Medulla oblongata (tissue), 1 donor: ENCODE data around the gene SERP2.

Source experiments
- DNase-seq: peaks from one replicate; pipeline ENCODE4 v3.0.0-alpha.2; 2015; ENCODE audit errors: extremely low spot score

The SERP2 gene

DNA sequence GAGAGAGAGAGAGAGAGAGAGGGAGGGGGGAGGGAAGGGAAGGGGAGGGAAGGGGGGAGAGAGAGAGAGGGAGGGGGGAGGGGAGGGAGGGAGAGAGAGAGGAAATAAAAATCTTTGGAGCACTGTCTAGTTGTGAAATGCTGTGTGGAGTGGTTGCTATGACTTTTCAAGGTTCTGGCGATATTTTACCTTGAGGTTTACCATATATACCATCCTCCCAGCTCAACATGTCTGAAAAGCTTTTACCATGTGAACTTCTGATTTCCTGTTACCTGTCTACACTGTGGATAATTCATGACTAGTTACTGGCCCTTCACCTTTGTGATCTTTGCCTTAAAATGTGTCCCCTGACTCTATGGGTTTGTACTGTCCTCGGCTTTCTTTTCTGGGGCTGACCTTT is 38.2 kb downstream of the SERP2 start:
- no peak for DNase-seq

DNA sequence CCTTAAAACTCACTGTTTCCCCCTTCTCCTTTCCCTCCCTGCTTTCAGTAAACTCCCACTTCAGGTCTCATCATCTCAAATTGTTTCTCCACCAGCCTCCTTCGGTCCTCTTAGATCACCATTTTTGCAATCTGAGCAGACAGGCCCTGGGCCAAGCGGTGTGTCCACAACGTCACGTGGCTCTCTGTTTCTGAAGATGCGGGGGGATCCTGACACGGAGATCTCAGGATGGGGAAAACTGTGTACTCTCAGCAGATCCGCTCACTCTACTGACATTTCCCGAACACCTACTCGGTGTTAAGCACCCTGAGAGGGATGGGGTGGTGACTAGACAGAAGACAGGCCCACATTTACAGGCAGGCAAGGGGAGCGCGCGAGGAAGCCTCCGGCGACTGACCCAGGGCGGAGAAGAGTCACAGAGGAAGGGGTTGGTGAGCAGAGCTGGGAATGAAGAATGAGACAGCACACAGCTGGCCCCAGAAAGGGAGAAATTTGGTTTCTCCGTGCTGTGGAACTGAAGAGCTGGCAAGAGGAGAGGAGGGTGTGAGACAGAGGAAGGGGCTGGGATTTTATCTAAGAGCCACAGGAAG is 38.8 kb downstream of the SERP2 start:
- no peak for DNase-seq

DNA sequence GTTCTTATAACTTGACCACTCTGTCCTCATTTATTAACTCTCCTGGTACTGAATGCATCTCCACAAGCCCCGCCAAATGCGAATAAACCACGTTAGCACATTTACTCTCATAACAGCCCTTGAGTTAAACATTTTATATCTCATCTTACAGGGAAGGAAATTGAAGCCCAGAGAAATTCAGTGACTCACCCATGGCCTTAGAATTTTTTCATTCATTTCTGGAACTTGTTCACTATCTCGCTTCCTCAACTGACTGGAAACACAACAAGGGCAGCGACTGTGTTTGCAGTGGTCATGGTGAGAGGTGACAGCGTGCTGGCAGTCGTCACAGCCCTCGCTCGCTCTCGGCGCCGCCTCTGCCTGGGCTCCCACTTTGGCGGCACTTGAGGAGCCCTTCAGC is 39.5 kb downstream of the SERP2 start:
- no peak for DNase-seq

DNA sequence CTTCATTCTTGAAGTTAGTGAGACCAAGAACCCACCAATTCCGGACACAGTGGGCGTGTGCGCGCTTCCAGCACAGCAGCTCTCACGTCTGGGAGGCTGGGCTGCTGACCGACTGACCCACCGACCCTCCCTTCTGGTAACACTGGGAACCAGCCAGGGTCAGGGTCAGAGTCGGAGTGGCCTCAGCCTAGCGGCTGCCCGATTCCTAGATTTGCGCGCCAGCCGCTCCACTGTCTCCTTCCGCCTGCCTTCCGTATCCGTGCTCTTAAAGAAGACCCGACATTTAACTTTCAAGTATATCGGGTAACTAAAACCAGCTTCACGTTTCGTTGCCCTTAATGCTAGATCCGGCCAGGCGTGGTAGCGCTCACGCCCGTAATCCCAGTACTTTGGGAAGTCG is 41.1 kb downstream of the SERP2 start:
- no peak for DNase-seq

DNA sequence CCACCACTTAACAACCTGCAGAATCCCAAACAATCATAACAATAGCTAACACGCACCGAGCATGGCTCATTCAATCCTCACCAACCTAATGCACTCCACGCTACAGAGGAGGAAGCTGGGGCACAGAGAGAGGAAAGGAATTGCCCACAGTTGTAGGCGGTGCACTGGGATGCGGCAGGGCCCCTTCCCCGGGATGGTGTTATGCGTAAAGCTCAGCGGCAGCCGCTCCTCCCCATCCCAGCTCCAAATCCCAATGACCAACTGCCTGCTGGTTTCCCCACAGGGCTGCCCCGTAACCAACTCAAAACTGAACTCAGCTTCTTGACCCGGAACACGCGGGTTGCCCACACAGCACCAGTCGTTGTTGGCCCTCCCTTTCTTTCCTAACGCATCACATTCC is 42.2 kb downstream of the SERP2 start:
- no peak for DNase-seq

DNA sequence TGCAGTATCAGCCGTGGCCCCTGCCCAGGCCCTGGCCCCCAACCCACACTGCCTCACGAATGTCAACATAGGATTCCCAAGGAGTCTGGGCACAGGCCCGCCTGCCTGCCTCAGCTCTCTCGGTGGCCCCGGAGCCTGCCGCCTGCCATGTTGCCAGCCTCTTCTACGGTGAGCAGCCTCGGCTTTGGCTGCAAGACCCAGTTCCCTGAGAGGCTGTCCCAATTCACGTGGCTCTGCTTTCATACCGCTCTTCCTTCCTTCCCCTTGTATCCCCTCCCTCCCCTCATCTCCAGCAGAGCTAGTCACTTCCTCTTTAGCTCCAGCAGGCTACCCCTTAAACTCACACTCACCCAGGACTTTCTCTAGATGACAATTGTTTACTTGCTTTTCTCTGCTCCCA is 42.7 kb downstream of the SERP2 start:
- DNase-seq = peak; percentile 54

DNA sequence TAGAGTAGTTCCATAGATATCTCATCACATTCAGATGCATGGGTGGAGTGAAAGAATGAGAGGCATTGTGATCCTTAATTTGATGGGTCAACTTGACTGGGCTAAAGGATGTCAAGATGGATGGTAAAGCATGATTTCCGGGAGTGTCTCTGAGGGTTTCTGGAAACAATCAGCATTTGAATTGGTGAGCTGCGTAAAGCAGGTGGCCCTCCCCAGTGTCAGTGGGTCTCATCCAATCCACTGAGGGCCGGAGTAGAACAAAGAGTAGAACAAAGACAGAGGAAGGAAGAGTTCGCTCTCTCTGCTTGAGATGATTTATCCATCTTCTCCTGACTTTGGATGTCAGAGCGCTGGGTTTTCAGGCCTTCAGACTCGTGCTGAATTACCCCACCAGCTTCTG is 43.1 kb downstream of the SERP2 start:
- no peak for DNase-seq

DNA sequence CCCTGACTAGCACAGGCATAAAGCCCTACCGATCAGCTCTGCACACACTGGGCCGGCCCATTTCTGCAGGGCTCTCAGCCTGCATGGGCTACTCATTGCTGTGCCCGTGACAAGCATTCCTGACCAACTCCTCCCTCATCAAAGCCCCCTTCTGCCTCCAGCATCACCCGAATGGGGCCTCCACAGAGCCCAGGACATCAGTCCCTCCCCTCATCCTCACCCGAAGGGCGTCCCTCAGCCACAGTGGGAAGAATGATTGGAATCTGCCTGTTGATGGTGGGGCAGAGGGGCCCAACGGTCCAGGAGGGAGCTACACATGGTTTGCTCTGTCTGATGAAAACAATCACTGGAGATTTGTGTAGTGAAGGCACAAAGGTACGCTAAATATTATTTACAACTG is 43.8 kb downstream of the SERP2 start:
- no peak for DNase-seq

DNA sequence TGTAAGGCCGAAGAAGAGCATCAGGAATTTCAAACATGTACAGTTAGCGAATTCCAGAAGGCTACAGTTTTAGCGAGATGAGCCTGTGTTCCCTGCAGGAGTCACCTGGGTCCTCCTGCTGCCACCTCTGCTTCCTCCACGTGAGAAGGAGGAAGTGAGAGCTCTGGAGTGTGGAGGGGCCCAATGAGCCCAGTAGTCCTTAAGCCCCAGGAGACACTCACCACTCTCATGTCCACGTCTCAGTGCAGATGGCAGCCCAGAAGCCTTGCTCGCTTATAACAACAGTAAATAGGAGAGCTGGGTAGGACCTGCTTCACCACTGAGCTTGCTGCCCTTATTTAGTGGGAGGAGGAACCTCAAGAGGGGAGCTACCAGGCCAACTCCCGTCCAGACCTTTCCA is 44.3 kb downstream of the SERP2 start:
- no peak for DNase-seq

DNA sequence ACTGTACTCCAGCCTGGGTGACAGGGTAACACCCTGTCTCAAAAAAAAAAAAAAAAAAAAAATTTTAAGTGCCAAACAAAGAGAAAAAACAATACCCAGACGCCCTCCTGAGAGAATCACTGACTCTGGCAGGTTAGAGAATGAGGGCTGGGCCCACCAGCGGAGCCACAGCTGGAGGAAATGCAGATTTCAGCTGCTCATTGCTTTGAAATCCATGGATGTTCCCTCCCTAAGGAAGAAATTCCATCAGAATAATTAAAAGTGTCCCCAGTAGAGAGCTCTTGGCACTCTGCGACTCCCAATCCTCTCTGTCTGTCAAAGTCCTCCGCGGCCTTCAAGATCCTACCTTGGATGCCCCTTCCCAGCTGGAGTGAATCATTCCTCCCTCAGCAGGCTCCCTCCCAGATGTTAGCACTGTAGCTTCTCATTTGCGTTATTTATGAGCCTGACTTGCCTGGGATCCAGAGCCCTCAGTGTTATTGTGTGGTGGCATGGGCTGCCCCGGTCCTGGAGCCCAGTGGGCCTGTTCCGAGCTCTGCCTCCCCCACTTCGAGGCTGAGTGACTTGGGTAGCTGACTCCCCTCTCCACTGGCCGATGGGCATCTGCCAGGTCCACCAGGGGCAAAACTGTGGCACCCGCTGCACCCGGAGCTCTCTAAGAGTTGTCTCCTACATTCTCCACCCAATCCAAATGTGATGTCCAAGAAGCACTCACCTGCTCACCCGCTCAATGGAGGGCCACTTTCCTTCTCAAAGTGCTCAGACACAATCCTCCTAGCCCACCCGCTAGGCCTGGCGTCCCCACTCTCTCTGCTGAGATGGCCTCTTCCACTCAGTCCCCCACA is 47.0 kb downstream of the SERP2 start:
- DNase-seq = no peak

DNA sequence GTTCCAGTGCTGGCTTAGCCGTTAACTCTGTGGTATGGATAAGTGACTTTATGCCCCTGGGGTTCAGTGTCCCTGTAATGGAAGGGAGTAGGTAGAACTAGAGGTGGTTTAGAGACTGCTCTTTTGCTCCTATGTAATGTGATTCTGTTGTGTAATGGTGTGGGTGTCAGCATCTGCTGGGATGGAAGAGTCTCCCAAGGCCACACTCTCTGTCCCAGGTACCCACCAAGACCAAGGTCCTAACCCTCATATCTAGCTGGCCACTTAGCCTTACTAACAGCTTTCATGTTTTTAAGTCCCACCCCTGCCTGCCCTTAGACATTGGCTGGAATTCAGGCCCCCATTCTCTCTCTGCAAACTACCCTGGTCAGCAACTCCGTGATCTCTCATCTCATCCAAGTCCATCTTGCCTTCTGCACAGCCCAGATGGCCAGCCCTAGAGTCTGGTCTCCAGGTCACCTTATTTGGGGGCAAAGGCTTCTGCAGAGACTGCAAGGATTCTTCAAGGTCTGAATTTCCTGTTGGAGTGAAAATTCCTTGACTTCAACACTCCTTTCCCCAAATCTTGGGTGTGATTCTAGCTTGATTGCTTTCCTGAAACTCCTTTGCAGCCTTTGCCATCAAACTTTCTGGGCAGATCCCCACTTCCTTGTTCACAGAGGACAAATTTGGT is 48.4 kb downstream of the SERP2 start:
- DNase-seq = no peak

DNA sequence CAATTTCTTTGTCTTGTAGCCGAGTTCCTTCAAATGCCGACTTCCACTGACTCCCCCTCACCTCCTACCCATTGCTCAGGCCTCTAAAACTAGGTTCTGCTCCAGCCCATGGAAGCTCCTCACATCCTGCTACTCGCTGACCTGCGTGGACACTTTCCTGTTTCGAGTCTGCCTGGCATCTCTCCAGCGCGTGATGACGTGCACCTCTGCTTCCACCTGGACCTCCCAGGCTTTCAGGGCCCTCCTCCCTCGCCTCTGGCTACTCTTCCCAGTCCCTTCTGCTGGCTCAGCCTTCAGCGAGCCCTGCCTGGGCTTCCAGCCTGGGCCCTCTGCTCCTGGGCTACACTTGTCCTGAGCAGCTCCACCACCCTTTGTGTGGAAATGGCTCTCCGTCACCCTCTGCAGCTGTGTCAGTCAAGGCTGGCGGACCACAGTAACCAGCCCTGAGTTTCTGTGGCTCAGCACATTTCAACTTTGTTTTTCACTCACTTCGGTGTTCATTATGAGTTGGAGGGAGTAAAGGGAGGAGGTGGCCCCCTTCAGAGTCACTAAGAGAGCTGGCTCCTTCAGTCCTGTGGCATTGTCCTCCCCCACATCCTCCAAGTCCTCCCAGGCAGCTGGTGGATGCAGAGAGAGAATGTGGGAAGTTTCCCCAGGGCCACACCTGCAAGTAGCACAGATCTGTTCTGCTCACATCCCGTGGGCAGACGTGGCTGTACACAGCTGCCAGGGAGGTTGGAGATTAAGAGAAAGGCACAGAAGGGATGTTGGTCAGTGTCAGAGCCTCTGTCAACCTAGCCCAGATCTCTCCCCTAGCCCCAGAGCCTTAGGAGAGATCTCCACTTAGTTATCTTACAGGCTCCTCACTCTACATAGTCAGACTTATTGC is 49.4 kb downstream of the SERP2 start:
- DNase-seq = no peak

DNA sequence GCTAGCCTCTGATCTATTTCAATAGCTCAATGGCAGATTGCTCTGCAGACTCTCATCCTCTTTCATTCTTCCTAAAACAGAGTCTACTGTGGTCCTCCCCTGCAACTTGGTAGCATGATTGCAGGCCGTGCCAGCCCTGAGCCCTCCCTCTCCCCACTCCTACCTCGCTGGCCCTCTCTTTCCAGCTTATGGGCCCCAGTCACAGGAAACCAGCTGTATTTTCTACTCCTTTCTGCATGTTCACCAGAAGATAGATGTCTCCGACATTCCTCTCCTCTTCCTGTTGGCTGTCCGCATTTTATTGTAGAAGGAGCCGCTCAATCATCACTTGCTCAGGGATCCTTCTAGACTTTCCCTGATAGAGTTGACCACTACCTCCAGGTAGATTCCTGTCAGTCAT is 50.2 kb downstream of the SERP2 start:
- DNase-seq = no peak

DNA sequence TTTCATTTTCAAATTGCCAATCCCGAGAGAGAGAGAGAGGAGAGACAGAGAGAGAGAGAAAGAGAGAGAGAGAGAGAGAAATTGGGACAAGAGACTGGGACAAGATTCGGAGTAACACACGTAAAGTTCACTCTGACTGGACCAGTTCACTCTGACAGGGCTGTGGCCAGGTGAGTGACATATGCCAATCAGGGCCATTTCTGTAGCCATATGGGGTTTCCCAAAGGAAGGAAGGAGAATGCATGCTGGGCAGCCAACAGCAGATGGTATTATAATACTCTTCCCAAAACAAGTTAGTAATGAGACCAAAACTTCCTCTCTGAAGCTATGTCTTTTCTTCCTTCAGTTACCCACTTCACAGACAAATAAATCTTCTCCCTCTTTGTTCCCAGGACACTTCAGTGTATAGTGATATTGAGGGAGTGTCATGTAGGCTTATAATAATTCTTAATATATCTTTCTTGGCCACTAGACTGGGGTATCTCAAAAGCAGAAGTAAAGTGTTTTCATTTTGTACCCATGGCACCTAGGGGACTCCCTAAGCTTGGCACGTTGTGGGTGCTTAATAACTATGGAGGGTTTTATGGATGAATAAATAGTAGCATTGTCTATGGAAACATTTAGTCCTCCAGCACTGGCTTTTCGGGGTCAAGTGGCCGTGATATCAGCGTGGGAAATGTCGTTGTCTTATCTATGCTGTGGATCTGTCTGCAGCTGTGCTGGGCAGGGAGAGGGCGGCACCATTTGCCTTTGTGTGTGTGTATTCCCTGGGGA is 51.6 kb downstream of the SERP2 start:
- no peak for DNase-seq

DNA sequence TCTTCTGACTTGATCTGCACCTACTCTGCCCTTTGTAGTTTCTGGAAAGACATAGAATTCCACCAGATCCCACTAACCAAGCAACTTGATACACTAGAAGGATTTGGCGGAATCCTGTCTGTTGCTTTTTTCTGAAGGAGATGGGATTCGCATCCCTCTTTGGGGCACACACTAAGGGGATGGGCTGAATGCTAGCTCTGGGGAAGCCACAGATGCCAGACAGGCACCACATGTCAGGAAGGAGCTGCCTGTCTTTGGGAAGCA is 52.1 kb downstream of the SERP2 start:
- no peak for DNase-seq

DNA sequence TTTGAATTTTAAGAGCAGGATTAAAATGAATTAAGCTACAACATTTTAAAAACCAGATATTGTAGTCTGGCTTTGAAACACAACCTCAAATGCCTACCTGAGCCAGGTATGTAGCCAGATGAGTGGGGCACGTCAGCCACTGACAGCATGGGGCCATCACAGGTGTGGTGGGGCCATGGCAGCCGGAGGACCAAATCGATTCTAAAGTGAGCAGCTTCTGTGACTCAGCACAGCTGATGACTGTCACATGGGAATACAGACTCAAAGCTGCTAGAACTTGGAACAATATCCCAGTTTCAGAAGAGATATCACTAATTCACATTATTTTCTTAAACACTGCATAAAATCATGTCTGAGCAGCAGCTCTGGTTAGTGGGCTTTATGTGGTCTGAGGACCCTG is 52.8 kb downstream of the SERP2 start:
- no peak for DNase-seq

DNA sequence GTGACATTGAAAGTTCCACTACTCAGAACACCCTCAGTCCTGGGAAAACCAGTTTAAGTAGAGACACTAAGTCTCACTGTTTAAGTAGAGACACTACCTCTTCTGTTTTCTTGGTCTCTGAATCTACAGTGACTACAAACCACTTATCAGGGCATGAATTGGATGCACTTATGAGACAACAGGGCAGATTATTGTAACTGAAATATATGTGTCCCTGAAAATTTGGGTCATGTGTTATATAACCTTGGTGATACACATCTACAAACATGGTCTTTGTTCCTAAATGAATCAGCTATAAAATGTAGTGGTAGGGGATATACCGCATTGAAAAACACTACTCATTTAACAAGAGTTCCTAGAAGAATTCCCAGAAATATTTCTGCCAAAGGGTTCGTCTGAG is 55.7 kb downstream of the SERP2 start:
- peak; percentile 9 for DNase-seq

DNA sequence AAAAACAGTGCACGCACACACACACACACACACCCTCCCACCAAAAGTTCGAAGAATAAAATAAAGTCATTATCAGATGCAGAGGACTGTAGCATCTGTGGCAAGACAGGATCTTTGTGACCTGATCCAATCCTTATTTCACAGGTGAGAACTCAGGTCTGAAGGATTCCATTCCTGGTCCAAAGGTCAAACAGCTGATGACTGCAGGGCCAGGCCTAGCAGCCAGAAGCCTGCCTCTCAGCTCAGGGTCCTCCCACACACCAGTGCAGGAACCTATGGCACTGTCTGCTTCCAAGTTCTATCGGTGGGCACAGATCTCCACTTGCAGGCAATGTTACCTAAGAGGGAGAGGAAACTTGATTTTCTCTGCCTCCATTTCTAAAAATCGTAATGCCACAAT is 57.5 kb downstream of the SERP2 start:
- no peak for DNase-seq

DNA sequence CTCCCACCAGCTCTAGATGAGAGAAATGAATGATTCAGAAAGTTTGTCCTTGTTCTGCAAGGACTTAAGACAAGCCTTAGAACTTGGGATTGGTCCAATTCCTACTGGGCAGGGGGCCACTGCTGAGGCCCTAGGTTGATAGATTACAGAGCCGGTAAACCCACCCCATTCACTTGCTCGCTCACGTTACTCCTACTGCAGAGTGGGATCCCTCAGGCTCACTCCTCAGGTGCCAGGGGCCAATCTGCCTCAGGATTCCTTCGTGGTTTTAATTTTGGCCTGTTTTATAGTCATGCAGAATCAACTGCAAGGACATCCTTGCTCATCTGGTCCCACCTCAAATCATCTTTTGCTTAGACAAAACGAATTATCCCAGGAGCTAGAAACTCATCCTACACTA is 59.0 kb downstream of the SERP2 start:
- peak; percentile 23 for DNase-seq

DNA sequence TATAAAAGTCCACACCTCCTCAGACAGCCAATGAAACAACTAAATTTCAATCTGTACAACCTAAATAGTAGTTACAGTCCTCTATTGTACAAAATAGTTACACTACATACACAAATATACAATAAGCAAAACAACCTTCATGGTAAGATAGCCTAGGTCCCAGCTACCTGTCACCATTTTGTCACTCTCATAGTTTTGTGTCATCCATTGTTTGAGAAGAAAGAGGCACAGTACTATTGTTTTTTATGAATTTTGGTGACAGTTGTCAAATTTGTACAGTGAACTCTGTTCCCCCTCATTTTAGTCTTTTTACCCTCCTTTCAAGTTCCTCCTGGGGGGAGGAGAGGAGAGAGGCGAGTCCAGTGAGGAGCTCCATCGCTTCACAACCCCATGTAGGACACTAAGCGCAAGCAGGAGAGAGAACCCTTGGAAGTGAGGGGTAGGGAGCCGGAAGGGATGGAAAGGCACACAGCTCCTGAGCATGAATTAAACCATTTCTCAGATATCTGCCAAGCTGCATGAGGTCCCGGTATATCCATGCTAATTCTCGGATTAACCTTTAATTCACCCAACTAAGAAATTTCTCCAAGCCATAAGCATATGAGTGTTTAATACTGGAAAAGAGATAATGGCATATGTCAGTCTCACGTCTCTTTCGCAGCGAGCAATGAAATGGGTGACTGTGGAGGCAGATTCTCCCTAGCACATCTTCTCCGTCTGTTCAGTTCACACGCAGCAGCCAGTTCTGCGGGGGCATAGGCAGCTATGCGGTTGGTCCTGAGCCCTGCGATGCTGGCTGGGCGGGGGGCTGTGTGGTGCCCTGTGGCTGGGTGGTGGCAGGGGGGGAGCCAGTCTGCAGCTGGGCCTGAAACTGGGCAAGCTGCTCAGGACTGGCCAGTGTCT is 60.5 kb downstream of the SERP2 start:
- DNase-seq = no peak

DNA sequence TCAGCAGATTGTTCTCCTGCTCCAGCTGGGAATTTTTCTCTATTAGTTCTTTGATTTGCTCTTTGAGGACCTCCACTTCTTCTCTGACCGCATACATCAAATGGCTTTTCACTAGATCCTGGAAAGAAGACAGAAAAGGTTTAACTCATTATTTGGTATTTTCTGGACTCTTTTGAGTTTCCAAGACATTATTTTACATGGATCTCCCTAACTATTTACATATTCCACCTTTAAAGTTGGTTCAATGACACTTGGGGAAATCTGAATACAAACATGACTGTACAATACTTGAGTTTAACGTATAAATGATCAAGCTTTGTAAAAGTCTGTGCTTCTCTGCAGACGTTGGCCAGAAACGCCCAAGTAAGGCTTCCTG is 61.1 kb downstream of the SERP2 start:
- DNase-seq = peak; percentile 57
